ENCODE results near the gene CIAO3. TPM values are rescaled to one million over a fixed set of nuclear protein-coding genes. Genes with fewer than 3 reads are reported as not detected.

The CIAO3 gene
- total RNA-seq, 2 donors from 2014 or later = 41.4 to 43.3 TPM

- H3K4me3 ChIP-seq (ENCODE audit: low read length) = no peak overlapping the region
- no peak overlapping the region for H3K27ac ChIP-seq (ENCODE audit: low read depth, low read length)
- no peak for DNase-seq
- Mint-ChIP-seq H3K4me3 (peak overlapping the region; percentile 67), H3K27me3 (ENCODE audit: insufficient read depth) (peaks cover 12% of the 10 kb centered on the region), H3K27ac (no peak overlapping the region), H3K9me3 (no peaks in the 10 kb centered on the region), H3K4me1 (peaks cover 9% of the 10 kb centered on the region), H3K36me3 (ENCODE audit: low read depth) (no peaks in the 10 kb centered on the region)
- WGBS, 2 experiments (ENCODE audit: insufficient coverage in 1 of 2, insufficient read length in 1 of 2) = 80 to 88% methylated on average over 1 to 6 of the region's 6 CpGs
- peaks cover 8% of the 10 kb centered on the region for H3K4me1 ChIP-seq (ENCODE audit: control insufficient read depth, insufficient read depth, low read length)
- H3K36me3 ChIP-seq (ENCODE audit: control insufficient read depth, insufficient read depth, low read length) = no peaks in the 10 kb centered on the region
- no peak for TF ChIP-seq CTCF (conservative IDR thresholded peaks at IDR 0.05)
- H3K27me3 ChIP-seq (ENCODE audit: control insufficient read depth, insufficient read depth, low read length, poor library complexity, severe bottlenecking) = peaks cover 15% of the 10 kb centered on the region
- H3K9me3 ChIP-seq (ENCODE audit: control insufficient read depth, low read length) = no peaks in the 10 kb centered on the region
- H3K9ac ChIP-seq (ENCODE audit: extremely low read depth, low read length, poor library complexity, severe bottlenecking) = no peak overlapping the region
Measured at GRCh38 chr16:718922-719321, 21.9 kb downstream of the CIAO3 start.

- TF ChIP-seq CTCF (conservative IDR thresholded peaks at IDR 0.05) = no peak
- Histone ChIP-seq H3K9ac (ENCODE audit: extremely low read depth, low read length, poor library complexity, severe bottlenecking) (no peak overlapping the region), H3K9me3 (ENCODE audit: control insufficient read depth, low read length) (no peaks in the 10 kb centered on the region), H3K36me3 (ENCODE audit: control insufficient read depth, insufficient read depth, low read length) (no peaks in the 10 kb centered on the region), H3K4me1 (ENCODE audit: control insufficient read depth, insufficient read depth, low read length) (peaks cover 8% of the 10 kb centered on the region), H3K27ac (ENCODE audit: low read depth, low read length) (no peak overlapping the region), H3K4me3 (ENCODE audit: low read length) (no peak overlapping the region), H3K27me3 (ENCODE audit: control insufficient read depth, insufficient read depth, low read length, poor library complexity, severe bottlenecking) (peaks cover 20% of the 10 kb centered on the region)
- Mint-ChIP-seq H3K4me1 (peaks cover 9% of the 10 kb centered on the region), H3K36me3 (ENCODE audit: low read depth) (no peaks in the 10 kb centered on the region), H3K27me3 (ENCODE audit: insufficient read depth) (peaks cover 16% of the 10 kb centered on the region), H3K27ac (no peak overlapping the region), H3K4me3 (no peak overlapping the region), H3K9me3 (no peaks in the 10 kb centered on the region)
- 88 to 90% methylated on average over 6 to 9 of the region's 9 CpGs for WGBS, 2 experiments (ENCODE audit: insufficient coverage in 1 of 2, insufficient read length in 1 of 2)
- DNase-seq = no peak
Measured at GRCh38 chr16:718389-718788, 22.4 kb downstream of the CIAO3 start.

DNA sequence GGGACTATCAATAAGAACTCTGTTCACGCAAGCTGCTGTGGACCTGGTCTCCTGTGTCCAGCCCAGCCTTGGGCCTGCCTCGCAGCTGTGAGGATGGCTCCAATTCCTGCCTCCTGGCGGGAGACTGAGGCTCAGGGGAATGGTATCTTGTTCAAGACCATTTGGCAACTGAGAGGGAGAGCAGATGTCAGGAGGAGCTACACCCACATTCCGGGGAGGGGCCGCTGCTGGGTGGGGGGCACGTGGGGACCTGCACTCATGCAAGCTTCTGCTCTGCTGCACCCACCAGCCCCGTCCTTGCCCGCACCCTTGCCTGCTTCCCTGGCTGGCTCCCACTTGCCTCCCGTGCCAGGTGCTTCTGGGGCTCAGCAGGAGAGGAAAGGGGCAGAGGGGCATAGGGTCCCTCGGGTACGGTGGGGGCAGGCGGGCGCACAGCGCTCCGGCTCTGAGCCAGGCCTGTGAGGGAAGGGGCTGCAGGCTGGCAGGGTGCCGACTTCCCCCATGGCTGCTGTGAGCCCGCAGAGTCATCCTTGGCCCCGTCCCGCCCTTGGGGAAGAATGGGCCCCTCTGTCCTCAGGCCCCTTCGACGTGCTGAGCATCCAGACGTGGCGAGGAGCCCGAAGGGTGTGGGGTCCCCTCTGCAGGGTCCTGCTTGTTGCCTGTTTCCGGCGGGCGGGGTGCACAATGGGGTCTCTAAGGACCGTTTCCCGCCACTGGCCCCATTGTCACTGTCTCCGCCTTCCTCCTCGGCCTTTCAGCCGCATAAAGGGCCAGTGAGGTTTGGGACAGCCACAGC lies 23.1 kb downstream of the CIAO3 start:
- no peak overlapping the region for H3K27ac Mint-ChIP-seq
- Histone ChIP-seq H3K9ac (ENCODE audit: extremely low read depth, low read length, poor library complexity, severe bottlenecking) (no peak overlapping the region), H3K27ac (ENCODE audit: low read depth, low read length) (no peak overlapping the region), H3K27me3 (ENCODE audit: control insufficient read depth, insufficient read depth, low read length, poor library complexity, severe bottlenecking) (peaks cover 21% of the 10 kb centered on the region), H3K4me3 (ENCODE audit: low read length) (no peak overlapping the region), H3K36me3 (ENCODE audit: control insufficient read depth, insufficient read depth, low read length) (no peaks in the 10 kb centered on the region), H3K4me1 (ENCODE audit: control insufficient read depth, insufficient read depth, low read length) (peaks cover 8% of the 10 kb centered on the region), H3K9me3 (ENCODE audit: control insufficient read depth, low read length) (no peaks in the 10 kb centered on the region)
- peaks cover 9% of the 10 kb centered on the region for H3K4me1 Mint-ChIP-seq
- H3K27me3 Mint-ChIP-seq (ENCODE audit: insufficient read depth) = peaks cover 20% of the 10 kb centered on the region
- H3K36me3 Mint-ChIP-seq (ENCODE audit: low read depth) = no peaks in the 10 kb centered on the region
- DNase-seq = no peak
- no peaks in the 10 kb centered on the region for H3K9me3 Mint-ChIP-seq
- no peak overlapping the region for H3K4me3 Mint-ChIP-seq
- no peak for TF ChIP-seq CTCF (conservative IDR thresholded peaks at IDR 0.05)
- WGBS, 2 experiments (ENCODE audit: insufficient coverage in 1 of 2, insufficient read length in 1 of 2) = 79 to 83% methylated on average over 23 to 32 of the region's 32 CpGs
